ENCODE measurements around the gene FUT9. TPM values are rescaled to one million over a fixed set of nuclear protein-coding genes. Genes with fewer than 3 reads are reported as not detected.

The FUT9 gene
- total and polyA plus RNA-seq, 10 of the 15 experiments (the other 5 are each of a cell fraction or from before 2014, with no cell fraction given): not detected

DNA sequence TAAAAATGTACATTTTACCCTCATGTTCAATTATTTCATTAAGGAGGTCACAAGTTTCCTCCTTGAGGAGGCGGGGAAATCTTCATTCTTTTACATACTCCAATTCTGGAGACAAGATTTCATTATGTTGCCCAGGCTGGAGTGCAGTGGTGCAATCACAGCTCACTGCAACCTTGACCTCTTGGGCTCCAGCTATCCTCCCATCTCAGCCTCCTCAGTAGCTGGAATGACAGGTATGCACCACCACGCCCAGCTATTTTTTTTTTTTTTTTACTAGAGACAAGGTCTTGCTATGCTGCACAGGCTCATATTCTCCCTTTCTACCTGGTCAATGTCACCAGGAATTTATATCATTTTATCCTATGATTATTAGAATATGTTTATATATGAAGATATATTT is 85.8 kb downstream of the FUT9 start:
- Histone ChIP-seq H3K4me2 (ENCODE audit: control insufficient read depth, insufficient read depth) (no peak overlapping the region), H3K9me3 (replicated peaks; ENCODE audit: control insufficient read depth, insufficient read depth, low read length) (no peaks in the 10 kb centered on the region), H4K20me1 (ENCODE audit: control insufficient read depth, insufficient read depth) (no peaks in the 10 kb centered on the region), H3K79me2 (ENCODE audit: control insufficient read depth, insufficient read depth, low read length) (no peaks in the 10 kb centered on the region), H3K9ac (ENCODE audit: control insufficient read depth, insufficient read depth, low read length) (no peak overlapping the region), H3K36me3 (ENCODE audit: control insufficient read depth in 2 of 2, insufficient read depth in 2 of 2, low read length in 1 of 2) (no peaks in the 10 kb centered on the region), H2AFZ (ENCODE audit: control insufficient read depth, low read depth, low read length) (no peak overlapping the region), H3K4me3 (no peak overlapping the region), H3K27ac (ENCODE audit: control insufficient read depth, insufficient read depth) (no peak overlapping the region), H3K4me1 (ENCODE audit: control insufficient read depth, insufficient read depth, low read length) (no peaks in the 10 kb centered on the region), H3K27me3 (replicated peaks in 1 of 2; ENCODE audit: control insufficient read depth in 2 of 2, insufficient read depth in 2 of 2, low read length in 1 of 2) (no peaks in the 10 kb centered on the region)
- ChIA-PET CTCF (no interaction called here), SMC1A (ENCODE audit: uncharacterized antibody, unreplicated experiment) (no interaction called here), POLR2A (no interaction called here), RAD21 (ENCODE audit: unreplicated experiment) (no interaction called here)
- DNase-seq (ENCODE audit: low read depth, low spot score) (no peak), ATAC-seq (no peak), FAIRE-seq (no peak)
- WGBS (ENCODE audit: insufficient coverage, insufficient replicate concordance, low lambda C conversion rate, missing lambda C conversion rate): 17% methylated on average over 2 of the region's 2 CpGs
- intact Hi-C loops (cut with micrococcal nuclease; ENCODE audit: unreplicated experiment): no loop called here
- TF ChIP-seq HCFC1 (IDR thresholded peaks at IDR 0.05; ENCODE audit: low read length) (no peak), ZNF24 (IDR thresholded peaks at IDR 0.05) (no peak)
- TF ChIP-seq, protein P1, sequence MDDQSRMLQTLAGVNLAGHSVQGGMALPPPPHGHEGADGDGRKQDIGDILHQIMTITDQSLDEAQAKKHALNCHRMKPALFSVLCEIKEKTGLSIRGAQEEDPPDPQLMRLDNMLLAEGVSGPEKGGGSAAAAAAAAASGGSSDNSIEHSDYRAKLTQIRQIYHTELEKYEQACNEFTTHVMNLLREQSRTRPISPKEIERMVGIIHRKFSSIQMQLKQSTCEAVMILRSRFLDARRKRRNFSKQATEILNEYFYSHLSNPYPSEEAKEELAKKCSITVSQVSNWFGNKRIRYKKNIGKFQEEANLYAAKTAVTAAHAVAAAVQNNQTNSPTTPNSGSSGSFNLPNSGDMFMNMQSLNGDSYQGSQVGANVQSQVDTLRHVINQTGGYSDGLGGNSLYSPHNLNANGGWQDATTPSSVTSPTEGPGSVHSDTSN (IDR thresholded peaks at IDR 0.05; ENCODE audit: insufficient replicate concordance, low read depth, low read length): no peak
- in situ Hi-C loops (cut with MboI): no loop called here
- no TSS peak for BruUV-seq (replicated peaks)

DNA sequence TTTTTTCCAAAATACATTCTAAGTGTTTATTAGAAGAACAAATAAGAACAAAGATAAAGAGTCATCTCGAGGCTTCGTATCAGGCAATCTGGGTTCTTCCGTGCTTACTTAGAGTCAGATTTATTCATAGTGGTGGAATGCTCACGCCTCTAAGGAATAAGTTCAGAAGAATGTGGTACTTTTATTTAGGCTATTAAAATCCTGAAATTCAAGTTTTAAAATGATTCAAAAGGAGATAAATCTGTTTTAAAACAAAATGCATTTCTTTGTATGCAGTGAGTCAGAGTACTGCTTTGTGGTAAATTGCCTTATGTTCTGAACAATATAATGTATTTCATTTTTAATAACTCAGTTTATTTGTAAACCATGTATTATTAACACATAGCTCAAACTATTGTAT is 89.1 kb downstream of the FUT9 start:
- ChIA-PET POLR2A (no interaction called here), RAD21 (ENCODE audit: unreplicated experiment) (no interaction called here), SMC1A (ENCODE audit: uncharacterized antibody, unreplicated experiment) (no interaction called here), CTCF (interaction anchor here (0.7 kb wide), 1 partner anchor 8 kb away, joined by 3 read pairs; no protein-coding TSS in a partner anchor)
- WGBS (ENCODE audit: insufficient coverage, insufficient replicate concordance, low lambda C conversion rate, missing lambda C conversion rate): 13% methylated on average over 4 of the region's 4 CpGs
- Histone ChIP-seq H3K27me3 (replicated peaks in 1 of 2; ENCODE audit: control insufficient read depth in 2 of 2, insufficient read depth in 2 of 2, low read length in 1 of 2) (no peaks in the 10 kb centered on the region), H3K36me3 (ENCODE audit: control insufficient read depth in 2 of 2, insufficient read depth in 2 of 2, low read length in 1 of 2) (no peaks in the 10 kb centered on the region), H2AFZ (ENCODE audit: control insufficient read depth, low read depth, low read length) (no peak overlapping the region), H3K4me1 (ENCODE audit: control insufficient read depth, insufficient read depth, low read length) (no peaks in the 10 kb centered on the region), H3K4me2 (ENCODE audit: control insufficient read depth, insufficient read depth) (no peak overlapping the region), H4K20me1 (ENCODE audit: control insufficient read depth, insufficient read depth) (no peaks in the 10 kb centered on the region), H3K79me2 (ENCODE audit: control insufficient read depth, insufficient read depth, low read length) (no peaks in the 10 kb centered on the region), H3K4me3 (no peak overlapping the region), H3K9ac (ENCODE audit: control insufficient read depth, insufficient read depth, low read length) (no peak overlapping the region), H3K9me3 (replicated peaks; ENCODE audit: control insufficient read depth, insufficient read depth, low read length) (no peaks in the 10 kb centered on the region), H3K27ac (ENCODE audit: control insufficient read depth, insufficient read depth) (no peak overlapping the region)
- no peak for DNase-seq (ENCODE audit: low read depth, low spot score)
- in situ Hi-C loops (cut with MboI): no loop called here
- no peak for TF ChIP-seq SREBF2 (IDR thresholded peaks at IDR 0.05; ENCODE audit: low read length)
- TF ChIP-seq SPI1 (IDR thresholded peaks at IDR 0.05; ENCODE audit: borderline replicate concordance, insufficient read depth, low read depth, low read length): no peak
- no peak for TF ChIP-seq SIN3A (IDR thresholded peaks at IDR 0.05; ENCODE audit: low read depth, low read length)
- TF ChIP-seq, protein P2, sequence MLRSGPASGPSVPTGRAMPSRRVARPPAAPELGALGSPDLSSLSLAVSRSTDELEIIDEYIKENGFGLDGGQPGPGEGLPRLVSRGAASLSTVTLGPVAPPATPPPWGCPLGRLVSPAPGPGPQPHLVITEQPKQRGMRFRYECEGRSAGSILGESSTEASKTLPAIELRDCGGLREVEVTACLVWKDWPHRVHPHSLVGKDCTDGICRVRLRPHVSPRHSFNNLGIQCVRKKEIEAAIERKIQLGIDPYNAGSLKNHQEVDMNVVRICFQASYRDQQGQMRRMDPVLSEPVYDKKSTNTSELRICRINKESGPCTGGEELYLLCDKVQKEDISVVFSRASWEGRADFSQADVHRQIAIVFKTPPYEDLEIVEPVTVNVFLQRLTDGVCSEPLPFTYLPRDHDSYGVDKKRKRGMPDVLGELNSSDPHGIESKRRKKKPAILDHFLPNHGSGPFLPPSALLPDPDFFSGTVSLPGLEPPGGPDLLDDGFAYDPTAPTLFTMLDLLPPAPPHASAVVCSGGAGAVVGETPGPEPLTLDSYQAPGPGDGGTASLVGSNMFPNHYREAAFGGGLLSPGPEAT (IDR thresholded peaks at IDR 0.05; ENCODE audit: low read depth): no peak
- no peak for TF ChIP-seq BHLHE40 (IDR thresholded peaks at IDR 0.05; ENCODE audit: borderline replicate concordance in 1 of 2, low read depth in 2 of 2, low read length in 1 of 2)
- no peak for TF ChIP-seq POLR2AphosphoS2 (IDR thresholded peaks at IDR 0.05; ENCODE audit: low read depth, low read length)
- no peak for TF ChIP-seq HDGF (IDR thresholded peaks at IDR 0.05)
- TF ChIP-seq, protein P3, sequence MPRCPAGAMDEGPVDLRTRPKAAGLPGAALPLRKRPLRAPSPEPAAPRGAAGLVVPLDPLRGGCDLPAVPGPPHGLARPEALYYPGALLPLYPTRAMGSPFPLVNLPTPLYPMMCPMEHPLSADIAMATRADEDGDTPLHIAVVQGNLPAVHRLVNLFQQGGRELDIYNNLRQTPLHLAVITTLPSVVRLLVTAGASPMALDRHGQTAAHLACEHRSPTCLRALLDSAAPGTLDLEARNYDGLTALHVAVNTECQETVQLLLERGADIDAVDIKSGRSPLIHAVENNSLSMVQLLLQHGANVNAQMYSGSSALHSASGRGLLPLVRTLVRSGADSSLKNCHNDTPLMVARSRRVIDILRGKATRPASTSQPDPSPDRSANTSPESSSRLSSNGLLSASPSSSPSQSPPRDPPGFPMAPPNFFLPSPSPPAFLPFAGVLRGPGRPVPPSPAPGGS (IDR thresholded peaks at IDR 0.05; ENCODE audit: borderline replicate concordance, insufficient read depth, low read depth, low read length, poor library complexity, severe bottlenecking): no peak
- no TSS peak for BruUV-seq (replicated peaks)
- intact Hi-C loops (cut with micrococcal nuclease; ENCODE audit: unreplicated experiment): no loop called here
- ATAC-seq: no peak
- FAIRE-seq: no peak

Data from GM12878 (cell line).